Stimulated activated CD4-positive, alpha-beta T cell treated with anti-CD3 and anti-CD28 coated beads, Interleukin-4, amount 100 ng/mL, for 4 hours (primary cell): ENCODE results near the gene TRIM14.
"Not testable (repeated sequence)": the region's sequence is repeated elsewhere in the genome, so short reads cannot be mapped to it uniquely, and the experiment has no call there.

Experiments used
- DNase-seq, 2 experiments: peaks; one replicate each; pipeline ENCODE4 v3.0.0-alpha.2; 2020

The TRIM14 gene

DNA sequence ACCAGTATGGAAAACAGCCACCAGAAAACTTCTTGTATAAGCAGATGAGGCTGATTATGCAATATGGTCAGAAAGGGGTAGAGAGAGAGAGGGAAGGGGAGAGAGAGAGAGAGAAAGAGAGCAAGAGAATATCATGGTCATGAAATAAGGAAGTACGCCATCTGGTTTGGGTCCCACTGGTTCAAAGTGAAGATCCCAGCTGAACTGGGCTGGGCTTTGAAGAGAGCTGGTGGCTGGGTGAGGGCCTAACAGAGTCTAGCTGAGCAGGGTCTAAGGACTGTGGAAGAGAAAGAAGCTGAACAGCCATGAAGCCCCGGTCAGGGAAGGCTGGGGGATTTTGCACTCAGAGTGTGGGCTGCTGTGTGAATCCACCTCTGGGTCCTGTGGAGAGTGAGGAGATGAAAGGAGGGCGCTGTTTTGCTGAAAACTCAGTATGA, 14.6 kb downstream of the TRIM14 start:
- DNase-seq, result no peak

DNA sequence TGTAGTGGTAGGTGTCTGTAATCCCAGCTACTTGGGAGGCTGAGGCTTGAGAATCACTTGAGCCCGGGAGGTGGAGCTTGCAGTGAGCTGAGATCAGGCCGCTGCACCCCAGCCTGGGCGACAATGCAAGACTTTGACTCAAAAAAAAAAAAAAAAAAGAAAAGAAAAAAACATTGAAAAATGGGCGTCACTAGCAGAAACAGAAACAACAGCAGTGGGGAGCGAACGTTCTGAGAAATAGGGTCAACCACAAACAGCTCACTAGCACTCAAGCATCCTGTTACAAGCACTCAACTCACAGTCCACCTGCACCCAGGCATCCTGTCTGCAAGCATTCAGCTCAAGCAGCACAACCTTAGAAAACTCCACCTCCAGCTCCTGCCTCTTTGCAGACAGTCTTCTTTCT, 17.2 kb downstream of the TRIM14 start:
- peak; percentile 54 to 77 for DNase-seq

DNA sequence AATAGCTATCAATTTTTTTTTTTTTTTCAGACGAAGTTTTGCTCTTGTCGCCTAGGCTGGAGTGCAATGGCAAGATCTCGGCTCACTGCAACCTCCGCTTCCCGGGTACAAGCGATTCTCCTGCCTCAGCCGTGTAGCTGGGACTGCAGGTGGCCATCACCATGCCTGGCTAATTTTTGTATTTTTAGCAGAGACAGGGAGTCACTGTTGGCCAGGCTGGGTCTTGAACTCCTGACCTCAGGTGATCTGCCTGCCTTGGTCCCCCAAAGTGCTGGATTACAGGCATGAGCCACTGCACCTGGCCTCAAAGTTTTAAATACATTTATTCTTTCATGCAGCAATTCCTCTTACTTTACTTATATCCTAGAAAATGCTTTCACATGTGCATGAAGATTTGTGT, 17.6 kb downstream of the TRIM14 start:
- DNase-seq, result no peak

DNA sequence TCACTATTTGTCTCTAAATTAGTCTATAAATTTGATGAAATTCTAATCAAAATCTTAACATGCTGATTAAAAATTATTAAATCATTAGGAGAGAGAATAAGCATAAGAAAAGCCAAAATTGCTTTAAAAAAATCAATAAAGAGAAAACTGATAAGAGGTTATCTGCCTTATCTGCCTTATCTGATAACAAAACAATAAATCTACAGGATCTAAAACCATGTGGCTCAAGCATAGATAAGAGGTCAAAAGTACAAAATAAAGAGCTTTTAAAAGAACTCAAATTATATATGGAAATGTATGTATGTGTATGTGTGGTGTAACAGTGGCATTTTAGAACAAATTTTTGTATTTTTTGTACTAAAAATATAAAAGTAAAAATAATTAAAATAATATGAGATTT, 18.6 kb downstream of the TRIM14 start:
- DNase-seq, result no peak

DNA sequence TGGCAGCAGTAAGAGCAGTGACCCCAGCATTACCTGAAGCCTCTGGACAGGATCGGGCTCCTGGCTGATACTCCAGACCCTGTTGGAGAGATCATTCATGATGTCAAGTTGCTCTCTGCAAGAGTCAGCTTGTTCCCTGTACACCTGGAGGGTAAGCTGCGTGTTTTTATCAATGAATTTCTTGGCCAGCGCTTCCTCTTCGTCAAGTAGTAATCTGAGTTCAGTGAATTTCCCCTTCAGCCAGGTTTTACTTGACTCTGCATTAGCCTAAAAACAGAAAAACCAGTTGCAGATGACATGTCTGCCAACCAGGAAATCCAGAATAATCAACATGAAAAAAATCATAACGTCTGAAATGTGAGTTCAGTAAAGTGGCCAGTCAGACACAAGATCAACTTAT, 19.1 kb downstream of the TRIM14 start:
- DNase-seq, result no peak

- no peak for DNase-seq
Observed at GRCh38 chr9:98099346-98099745, 19.7 kb downstream of the TRIM14 start.

DNA sequence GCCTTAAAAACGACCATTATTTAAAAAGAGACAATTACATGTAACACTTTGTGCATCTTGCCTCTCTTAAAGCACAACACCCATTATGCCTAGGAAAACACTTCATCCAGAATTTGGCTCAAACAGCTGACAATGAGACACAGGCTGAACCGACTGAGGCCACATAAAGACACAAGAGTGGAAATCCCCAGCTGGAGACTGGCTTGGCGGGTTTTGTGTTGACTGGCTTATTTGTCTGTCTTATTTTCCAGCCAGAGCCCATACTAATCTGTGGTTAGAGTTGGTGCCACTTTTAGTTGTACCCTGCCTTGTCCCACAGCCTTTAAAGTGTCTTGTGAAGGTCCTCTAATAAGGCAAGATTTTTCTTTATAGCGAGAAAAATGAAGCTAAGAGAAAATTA, 21.2 kb downstream of the TRIM14 start:
- peak in 1 of 2 experiments; percentile 41 for DNase-seq

DNA sequence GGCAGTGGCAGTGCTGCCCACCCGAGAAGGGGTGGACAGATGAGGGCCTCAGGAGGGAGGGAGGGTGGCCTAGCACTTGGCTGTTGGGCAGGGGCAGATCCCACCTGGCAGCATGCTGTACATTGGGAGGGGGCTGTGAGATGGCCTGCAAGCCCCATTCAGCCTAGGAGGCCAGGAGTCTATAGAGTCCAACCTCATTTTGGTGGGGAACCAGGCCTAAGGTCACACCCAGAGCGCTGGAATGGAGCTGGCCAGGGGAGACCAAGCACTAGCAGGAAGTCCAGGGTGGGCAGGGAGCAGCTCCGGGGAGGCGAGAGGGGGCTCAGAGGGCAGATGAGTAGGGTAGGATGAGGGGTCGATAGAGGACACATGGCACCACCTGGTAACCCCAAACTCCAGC, 22.9 kb downstream of the TRIM14 start:
- DNase-seq, result no peak

DNA sequence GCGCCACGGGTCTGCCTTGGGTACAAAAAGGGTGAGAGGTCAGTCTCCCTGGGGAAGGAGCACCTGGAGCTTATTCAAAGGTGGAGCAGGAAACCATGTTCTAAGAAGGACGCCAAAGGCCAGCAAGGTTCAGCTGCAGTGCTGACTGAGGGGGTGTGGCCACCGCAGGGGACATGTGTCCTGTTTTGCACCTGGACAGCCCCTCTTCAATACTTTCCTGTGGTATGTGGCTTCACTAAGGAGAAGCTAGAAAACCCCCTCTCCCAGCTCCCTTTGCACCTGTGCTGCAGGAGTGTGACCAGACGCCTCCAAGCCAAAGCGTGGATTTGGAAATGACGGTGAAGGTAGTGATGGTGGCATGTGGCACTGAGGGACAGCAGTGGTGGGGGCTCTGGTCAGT, 23.6 kb downstream of the TRIM14 start:
- no peak for DNase-seq

DNA sequence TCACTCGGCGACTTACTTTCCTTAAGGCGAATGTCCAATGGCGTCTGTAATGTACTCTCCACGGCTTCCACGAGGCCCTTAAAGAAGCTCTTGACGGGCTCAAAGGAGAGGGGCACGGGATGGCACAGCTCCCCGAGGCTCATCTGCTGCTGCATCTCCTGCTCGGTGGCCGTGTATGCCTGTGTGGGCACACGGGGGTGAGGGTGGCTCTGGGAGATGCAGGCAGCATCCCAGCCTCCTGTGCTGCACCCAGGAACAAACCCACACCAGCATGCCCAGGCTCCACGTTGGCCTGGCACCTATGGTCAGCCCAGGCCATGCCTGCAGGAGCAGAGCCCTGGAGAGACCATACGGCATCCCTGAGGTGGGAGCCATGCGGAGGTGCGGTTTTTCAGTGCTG, 24.2 kb downstream of the TRIM14 start:
- DNase-seq, result no peak

- no peak for DNase-seq
Observed at GRCh38 chr9:98094316-98094715, 24.7 kb downstream of the TRIM14 start.

GRCh38 chr9:98092613-98092931, 26.4 kb downstream of the TRIM14 start:
- no peak for DNase-seq

- no peak for DNase-seq
Observed at GRCh38 chr9:98091735-98092612, 27.0 kb downstream of the TRIM14 start.

DNA sequence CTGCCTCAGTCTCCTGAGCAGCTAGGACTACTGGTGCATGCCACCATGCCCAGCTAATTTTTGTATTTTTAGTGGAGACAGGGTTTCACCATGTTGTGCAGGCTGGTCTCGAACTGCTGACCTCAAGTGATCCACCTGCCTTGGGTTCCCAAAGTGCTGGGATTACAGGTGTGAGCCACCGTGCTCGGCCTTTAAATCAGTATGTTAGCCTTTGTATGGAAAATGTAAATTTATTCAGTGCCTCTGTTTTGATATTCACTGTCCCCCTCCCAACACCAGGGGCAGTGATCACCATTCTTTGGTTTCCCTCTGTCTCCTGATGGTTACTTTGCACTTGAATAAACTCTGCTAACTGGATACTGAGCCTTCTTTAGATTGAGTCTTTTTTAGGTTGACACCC, 28.3 kb downstream of the TRIM14 start:
- DNase-seq, result not testable (repeated sequence)

DNA sequence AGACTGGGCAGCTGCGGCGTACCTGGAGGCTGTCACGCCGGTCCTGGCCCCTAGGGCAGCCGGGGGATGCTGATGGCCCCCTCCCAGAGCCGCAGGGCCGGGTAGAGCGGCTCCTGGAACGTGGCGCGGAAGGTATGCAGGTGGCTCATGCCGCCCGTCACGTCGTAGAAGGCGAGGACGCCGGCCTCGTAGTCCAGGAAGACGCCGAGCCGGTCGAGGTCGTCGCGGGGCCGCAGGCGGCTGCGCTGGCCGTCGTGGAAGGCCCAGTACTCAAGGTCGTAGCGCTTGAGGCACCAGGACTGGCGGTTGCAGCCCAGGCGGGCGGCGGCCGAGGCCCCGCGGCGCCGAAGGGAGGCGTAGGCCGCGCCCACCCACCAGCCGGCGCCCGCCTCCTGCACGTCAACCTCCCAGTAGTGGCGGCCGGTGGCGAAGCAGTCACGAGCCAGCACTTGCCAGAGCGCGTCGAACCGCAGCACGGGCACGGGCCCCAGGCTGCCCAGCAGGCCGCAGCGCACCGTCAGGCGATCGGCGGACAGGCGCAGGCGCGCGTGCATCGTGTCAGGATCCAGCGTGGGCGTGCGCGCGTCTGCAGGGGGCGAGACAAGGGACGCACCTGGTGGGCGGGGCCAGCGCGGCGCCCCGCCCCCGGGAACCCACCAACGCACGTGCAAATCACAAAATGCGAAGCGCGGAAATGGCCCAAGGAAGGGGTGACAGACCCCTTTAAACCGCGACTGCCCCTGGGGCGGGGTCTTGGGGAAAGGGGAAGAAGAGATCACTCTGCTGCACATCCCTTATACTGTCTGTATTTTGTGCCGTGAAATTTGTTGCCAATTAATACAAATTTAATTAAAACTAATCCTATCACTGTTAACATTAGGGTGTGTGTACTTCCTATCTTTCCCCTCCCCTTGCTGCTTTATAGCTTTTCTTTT, 31.3 kb downstream of the TRIM14 start:
- DNase-seq, result peak; percentile 30 to 36

DNA sequence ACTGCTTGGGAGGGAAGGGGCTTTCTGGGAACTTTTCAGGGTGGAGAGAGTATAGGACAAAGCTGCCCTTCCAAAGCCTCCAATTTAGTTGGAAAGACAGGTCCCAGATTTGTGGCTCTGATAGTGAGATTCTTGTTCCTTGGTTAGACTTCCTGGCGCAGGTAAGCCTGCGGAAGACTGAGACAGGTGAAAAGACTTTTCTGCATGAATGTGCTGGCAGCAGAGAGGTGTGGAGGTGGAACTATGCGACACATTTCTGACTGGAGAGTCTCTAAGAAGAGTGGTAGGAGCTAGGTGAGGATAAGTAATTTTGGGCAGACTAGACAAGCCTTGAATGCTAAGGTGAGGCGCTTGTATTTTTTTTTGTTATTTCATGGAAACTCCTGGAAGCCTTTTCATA, 32.6 kb downstream of the TRIM14 start:
- DNase-seq, result no peak

- DNase-seq, result no peak
Observed at GRCh38 chr9:98085944-98086343, 33.1 kb downstream of the TRIM14 start.

DNA sequence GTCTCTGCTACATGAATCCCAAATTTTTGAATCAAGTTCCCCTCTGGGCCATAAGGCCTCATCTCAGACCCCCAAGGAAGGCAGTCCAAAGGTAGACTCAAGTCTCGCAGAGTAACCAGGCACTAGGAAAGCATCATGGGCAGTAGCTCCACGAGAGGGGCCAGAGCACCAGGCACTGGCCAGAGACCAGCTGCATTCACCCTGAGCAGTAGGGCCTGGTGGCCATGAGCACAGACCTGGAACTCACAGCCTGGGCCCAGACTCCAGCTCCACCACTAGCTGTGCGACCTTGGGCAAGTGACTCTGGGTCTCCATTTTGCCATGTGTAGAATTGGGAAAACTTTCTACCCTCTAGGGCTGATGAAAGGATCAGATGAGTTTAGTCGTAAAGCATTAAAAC, 34.0 kb downstream of the TRIM14 start:
- DNase-seq, result no peak

DNA sequence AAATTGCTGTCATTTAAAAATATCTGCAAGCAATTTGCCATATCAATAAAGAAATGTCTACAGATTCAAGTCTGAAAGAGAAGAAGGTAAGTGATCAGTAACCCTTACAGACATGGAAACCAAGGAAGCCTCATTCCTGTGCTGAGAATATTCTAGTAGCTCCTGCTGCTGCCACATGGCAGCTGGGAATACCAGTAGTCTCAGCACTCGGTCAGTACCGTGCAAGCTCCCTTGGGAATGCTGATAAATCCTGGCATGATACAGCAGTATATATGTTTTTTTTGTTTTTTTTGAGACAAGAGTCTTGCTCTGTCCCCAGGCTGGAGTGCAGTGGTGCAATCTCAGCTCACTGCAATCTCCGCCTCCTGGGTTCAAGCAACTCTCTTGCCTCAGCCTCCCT, 34.6 kb downstream of the TRIM14 start:
- no peak for DNase-seq

DNA sequence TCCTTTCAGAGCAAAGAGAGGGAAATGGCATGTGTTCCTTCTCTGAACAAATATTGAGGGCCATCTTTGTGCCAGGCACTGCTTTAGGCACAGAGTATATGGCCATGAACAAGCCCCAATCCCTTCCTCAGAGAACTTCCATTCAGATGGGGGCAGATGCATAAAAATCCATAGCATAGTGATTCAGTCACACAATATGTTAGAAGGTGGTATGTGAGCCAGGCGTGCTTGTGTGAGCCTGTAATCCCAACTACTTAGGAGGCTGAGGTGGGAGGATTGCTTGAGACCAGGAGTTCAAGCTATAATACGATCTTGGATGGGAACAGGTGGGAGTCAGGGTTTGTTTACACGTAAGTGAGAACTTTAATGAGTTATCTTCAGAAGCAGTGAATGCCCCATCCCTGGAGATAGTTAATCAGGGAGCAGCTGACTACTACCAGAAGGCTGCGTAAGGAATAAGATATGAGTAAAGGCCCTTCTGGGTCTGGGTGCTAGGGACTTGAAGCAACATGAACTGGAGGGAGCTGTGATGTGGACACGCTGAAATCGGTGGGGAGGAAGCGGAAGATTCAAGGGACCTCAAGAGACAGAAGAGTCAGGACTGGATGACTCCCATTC, 35.3 kb downstream of the TRIM14 start:
- DNase-seq, result no peak

DNA sequence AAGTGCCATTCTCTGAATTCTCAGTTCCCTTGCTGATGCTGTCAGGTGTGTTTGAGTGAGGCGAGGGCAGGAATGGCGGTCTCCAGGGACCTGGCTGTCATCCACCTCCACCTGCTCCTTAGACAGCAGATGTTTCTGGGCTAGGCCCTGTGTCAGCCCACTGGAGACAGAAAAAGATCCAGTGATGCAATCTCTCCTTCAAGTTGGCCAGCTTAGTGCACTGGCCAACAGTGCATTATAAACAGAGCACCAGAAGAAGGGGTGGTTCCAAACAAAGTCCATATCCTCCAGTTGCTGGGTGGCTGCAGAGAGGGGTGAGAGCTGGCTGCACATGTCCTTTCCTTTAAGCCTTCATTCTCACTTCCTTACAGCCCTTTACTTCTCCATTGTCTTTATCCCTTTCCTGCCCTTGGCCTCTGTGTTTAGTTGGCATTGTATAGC, 35.9 kb downstream of the TRIM14 start:
- DNase-seq, result no peak

DNA sequence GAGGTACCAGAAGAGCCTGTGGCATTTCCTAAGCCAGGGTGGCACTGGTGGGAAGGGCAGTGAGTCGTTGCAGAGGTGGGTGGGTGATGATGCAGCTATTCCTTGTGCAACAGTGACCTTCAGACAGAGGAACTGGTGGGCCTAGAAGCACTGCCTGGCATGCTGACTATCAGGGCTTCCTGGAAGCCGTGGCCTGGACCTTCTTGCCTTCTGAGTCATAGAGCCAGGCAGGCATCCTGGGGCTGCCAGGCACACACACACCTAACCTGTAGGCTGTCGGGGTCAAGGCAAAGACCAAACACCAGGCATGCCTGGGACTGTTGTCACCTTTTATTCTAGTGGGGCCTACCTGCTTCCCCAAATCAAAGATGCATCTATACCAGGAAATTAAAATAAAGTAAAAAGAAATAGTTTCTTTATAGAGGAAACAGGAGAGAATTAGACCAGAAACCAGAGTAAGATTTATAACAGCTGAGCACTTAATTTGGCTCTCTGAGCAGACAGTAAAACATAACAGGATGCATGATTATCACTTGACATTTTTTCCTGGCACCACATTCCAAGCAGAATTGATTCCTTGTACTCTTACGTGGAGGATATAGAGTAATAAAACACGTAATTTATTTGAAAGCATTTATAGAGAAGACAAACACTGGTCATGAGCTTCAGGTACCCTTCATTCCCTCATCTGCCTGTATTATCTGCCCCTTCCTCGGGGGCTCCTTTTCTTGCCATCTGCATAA, 37.4 kb downstream of the TRIM14 start:
- DNase-seq, result peak in 1 of 2 experiments; percentile 72

DNA sequence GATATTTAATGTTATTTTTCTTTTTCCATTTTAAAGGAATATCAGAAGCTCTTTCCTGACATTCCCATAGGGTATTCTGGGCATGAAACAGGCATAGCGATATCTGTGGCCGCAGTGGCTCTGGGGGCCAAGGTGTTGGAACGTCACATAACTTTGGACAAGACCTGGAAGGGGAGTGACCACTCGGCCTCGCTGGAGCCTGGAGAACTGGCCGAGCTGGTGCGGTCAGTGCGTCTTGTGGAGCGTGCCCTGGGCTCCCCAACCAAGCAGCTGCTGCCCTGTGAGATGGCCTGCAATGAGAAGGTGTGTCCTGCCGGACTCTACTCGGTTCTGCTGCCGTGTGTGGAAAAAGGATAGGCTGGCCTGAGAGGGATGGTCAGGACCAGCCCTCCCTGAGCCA, 38.2 kb downstream of the TRIM14 start:
- DNase-seq, result no peak
